WTC11 (cell line): Measurements from ENCODE around the gene IQCK.

Source experiments
- CREM ChIP-seq: sonication (generic); formaldehyde crosslinking; IDR thresholded peaks from 2 replicates; pipeline ENCODE4 v1.8.1; 2022; ENCODE audit warnings: mild to moderate bottlenecking, missing genetic modification reagents, moderate library complexity
- CTCF ChIP-seq: fragments of 200-600 bp; IDR thresholded peaks from 2 replicates; pipeline ENCODE4 v1.8.0; 2022; ENCODE audit warnings: antibody characterized with exemption
- JUN ChIP-seq: sonication (generic); formaldehyde crosslinking; IDR thresholded peaks from 2 replicates; pipeline ENCODE4 v1.8.0; 2023; ENCODE audit warnings: mild to moderate bottlenecking, missing genetic modification reagents
- MAX ChIP-seq: sonication (generic); formaldehyde crosslinking; IDR thresholded peaks from 2 replicates; pipeline ENCODE4 v1.8.0; 2022; ENCODE audit warnings: mild to moderate bottlenecking, missing genetic modification reagents
- MLX ChIP-seq: sonication (generic); formaldehyde crosslinking; IDR thresholded peaks from 2 replicates; pipeline ENCODE4 v1.8.1; 2023; ENCODE audit warnings: mild to moderate bottlenecking, missing genetic modification reagents, moderate library complexity
- NFE2L1 ChIP-seq: sonication (generic); formaldehyde crosslinking; IDR thresholded peaks from 2 replicates; pipeline ENCODE4 v1.8.1; 2023; ENCODE audit warnings: missing genetic modification reagents
- USF1 ChIP-seq: sonication (generic); formaldehyde crosslinking; IDR thresholded peaks from 2 replicates; pipeline ENCODE4 v1.8.0; 2022; ENCODE audit warnings: mild to moderate bottlenecking, missing genetic modification reagents
- ZBTB21 ChIP-seq: sonication (generic); formaldehyde crosslinking; IDR thresholded peaks from 2 replicates; pipeline ENCODE4 v1.8.1; 2023; ENCODE audit warnings: mild to moderate bottlenecking, missing genetic modification reagents, borderline replicate concordance

- TF ChIP-seq MAX (CRISPR knock-in tag) (no peak), CREM (CRISPR knock-in tag) (no peak), JUN (CRISPR knock-in tag) (no peak), CTCF (no peak), MLX (CRISPR knock-in tag) (no peak), USF1 (CRISPR knock-in tag) (no peak), ZBTB21 (CRISPR knock-in tag) (no peak), NFE2L1 (CRISPR knock-in tag) (no peak)
These were observed 4.9 kb downstream of the IQCK start for GRCh38 chr16:19722981-19723380.
